ENCODE data around the gene SHD. TPM values are rescaled to one million over a fixed set of nuclear protein-coding genes. Genes with fewer than 3 reads are reported as not detected.
A peak's percentile ranks its signal among the peaks of the same experiment; 100 is the strongest.

SHD gene
- total RNA-seq, 1 experiment from 2014 or later = 4.4 TPM

- H3K79me2 ChIP-seq (ENCODE audit: insufficient read depth, low read length) = no peaks in the 10 kb centered on the region
- Mint-ChIP-seq H3K4me3 (peak overlapping the region; percentile 57 to 87), H3K27ac (peak overlapping the region; percentile 71 to 98 (median 98); a peak in 6 of 7 replicates), H3K27me3 (ENCODE audit: low read depth) (peaks cover 2% of the 10 kb centered on the region; the same call in 1 of the 2 replicates), H3K4me1 (peaks cover 10 to 15% of the 10 kb centered on the region in 2 experiments), H3K36me3 (ENCODE audit: insufficient read depth in 1 of 3, low read depth in 3 of 3) (peaks cover 2 to 19% (median 9%) of the 10 kb centered on the region in 3 experiments), H3K9me3 (no peaks in the 10 kb centered on the region)
- H2AFZ ChIP-seq (ENCODE audit: low read length) = no peak overlapping the region
- no peak overlapping the region for H3K14ac ChIP-seq (ENCODE audit: insufficient read depth, low read length)
- no peak overlapping the region for H3K4ac ChIP-seq (ENCODE audit: low read depth, low read length)
- WGBS (ENCODE audit: extremely low coverage, insufficient read length, low lambda C conversion rate) = no CpG with 5 or more reads among the region's 13 CpGs
- H4K8ac ChIP-seq (replicated peaks; ENCODE audit: insufficient read length, low read depth, low read length) = no peak overlapping the region
- H4K91ac ChIP-seq (ENCODE audit: insufficient read length, low read depth, low read length) = no peak overlapping the region
- H4K5ac ChIP-seq (ENCODE audit: insufficient read length, low read depth, low read length) = no peak overlapping the region
- no peaks in the 10 kb centered on the region for H3K27me3 ChIP-seq (ENCODE audit: insufficient read depth, low read length)
- H3K79me1 ChIP-seq (ENCODE audit: insufficient read depth, low read depth, low read length, poor library complexity, severe bottlenecking) = no peaks in the 10 kb centered on the region
- H3K4me1 ChIP-seq (ENCODE audit: insufficient read depth, low read length) = peaks cover 2% of the 10 kb centered on the region; the same call in 1 of the 2 replicates
- no peak overlapping the region for H3K23ac ChIP-seq (ENCODE audit: insufficient read length, low read depth, low read length)
- H3K9me3 ChIP-seq (ENCODE audit: control insufficient read depth, low read depth, low read length) = no peaks in the 10 kb centered on the region
- H3K4me2 ChIP-seq (ENCODE audit: insufficient read depth, insufficient read length, low read length) = peak overlapping the region; percentile 74
- no peak overlapping the region for H3K9ac ChIP-seq (ENCODE audit: extremely low read depth, insufficient read length, low read length)
- H3K18ac ChIP-seq (ENCODE audit: insufficient read length, low read depth, low read length) = no peak overlapping the region
- H3T11ph ChIP-seq (ENCODE audit: low read length) = no peak overlapping the region
- no peak overlapping the region for H3K27ac ChIP-seq (ENCODE audit: insufficient read length, low read depth, low read length)
- no peak for DNase-seq
- 0 out of 3 replicates have a peak, but pooled peaks have one; percentile 10 for TF ChIP-seq CTCF (conservative IDR thresholded peaks at IDR 0.05)
- H4K20me1 ChIP-seq (ENCODE audit: control insufficient read depth, insufficient read depth, insufficient read length) = no peaks in the 10 kb centered on the region
- H2AK5ac ChIP-seq (ENCODE audit: insufficient read length, low read length) = no peak overlapping the region
- no peak overlapping the region for H2BK20ac ChIP-seq (ENCODE audit: low read depth, low read length, poor library complexity, severe bottlenecking)
- H2BK15ac ChIP-seq (ENCODE audit: low read depth, low read length) = no peak overlapping the region
- H3K56ac ChIP-seq (ENCODE audit: insufficient read length, low read depth, low read length) = no peak overlapping the region
- no peak overlapping the region for H2BK12ac ChIP-seq (ENCODE audit: insufficient read length, low read depth, low read length)
- H3K23me2 ChIP-seq (ENCODE audit: insufficient read length, low read depth, low read length, poor library complexity, severe bottlenecking) = peaks cover 9% of the 10 kb centered on the region
- H2BK120ac ChIP-seq (ENCODE audit: low read depth, low read length, poor library complexity, severe bottlenecking) = no peak overlapping the region
- no peak overlapping the region for H2BK5ac ChIP-seq (ENCODE audit: insufficient read length, low read length)
Measured at GRCh38 chr19:4327877-4328242, 48.8 kb downstream of the SHD start.

All from H9 (cell line).